ENCODE results near the gene LMNB1.
"Not testable (repeated sequence)": the region's sequence is repeated elsewhere in the genome, so short reads cannot be mapped to it uniquely, and the experiment has no call there.

LMNB1 gene

GRCh38 chr5:126826619-126827215 is 49.8 kb downstream of the LMNB1 start:
- Histone ChIP-seq H3K4me1 (ENCODE audit: control insufficient read depth, insufficient read depth, low read length) (no peaks in the 10 kb centered on the region), H3K4me3 (ENCODE audit: low read length) (no peak overlapping the region), H3K27me3 (ENCODE audit: control insufficient read depth, insufficient read depth, low read length) (no peaks in the 10 kb centered on the region), H3K36me3 (ENCODE audit: control insufficient read depth, insufficient read depth, low read length) (peaks cover 15% of the 10 kb centered on the region; the same call in 1 of the 2 replicates), H3K27ac (ENCODE audit: low read length) (no peak overlapping the region), H3K9me3 (ENCODE audit: control insufficient read depth, insufficient read depth, low read length) (no peaks in the 10 kb centered on the region)
- no CpG with 5 or more reads among the region's 3 CpGs for WGBS (ENCODE audit: insufficient coverage, insufficient read length)
- no peak for DNase-seq (ENCODE audit: low read depth, low spot score)

GRCh38 chr5:126829098-126829497 is 52.2 kb downstream of the LMNB1 start:
- Histone ChIP-seq H3K36me3 (ENCODE audit: control insufficient read depth, insufficient read depth, low read length) (peaks cover 20% of the 10 kb centered on the region; the same call in 1 of the 2 replicates), H3K9me3 (ENCODE audit: control insufficient read depth, insufficient read depth, low read length) (no peaks in the 10 kb centered on the region), H3K4me3 (ENCODE audit: low read length) (no peak overlapping the region), H3K4me1 (ENCODE audit: control insufficient read depth, insufficient read depth, low read length) (no peaks in the 10 kb centered on the region), H3K27me3 (ENCODE audit: control insufficient read depth, insufficient read depth, low read length) (no peaks in the 10 kb centered on the region), H3K27ac (ENCODE audit: low read length) (no peak overlapping the region)
- WGBS (ENCODE audit: insufficient coverage, insufficient read length): no CpG with 5 or more reads among the region's 5 CpGs
- DNase-seq (ENCODE audit: low read depth, low spot score): no peak

GRCh38 chr5:126830061-126830460 is 53.1 kb downstream of the LMNB1 start:
- Histone ChIP-seq H3K27me3 (ENCODE audit: control insufficient read depth, insufficient read depth, low read length) (no peaks in the 10 kb centered on the region), H3K4me3 (ENCODE audit: low read length) (no peak overlapping the region), H3K4me1 (ENCODE audit: control insufficient read depth, insufficient read depth, low read length) (no peaks in the 10 kb centered on the region), H3K27ac (ENCODE audit: low read length) (no peak overlapping the region), H3K36me3 (ENCODE audit: control insufficient read depth, insufficient read depth, low read length) (peaks cover 20% of the 10 kb centered on the region; the same call in 1 of the 2 replicates), H3K9me3 (ENCODE audit: control insufficient read depth, insufficient read depth, low read length) (no peaks in the 10 kb centered on the region)
- no peak for DNase-seq (ENCODE audit: low read depth, low spot score)
- no CpG with 5 or more reads among the region's 5 CpGs for WGBS (ENCODE audit: insufficient coverage, insufficient read length)

GRCh38 chr5:126831156-126831555 is 54.2 kb downstream of the LMNB1 start:
- no peaks in the 10 kb centered on the region for H3K27me3 ChIP-seq (ENCODE audit: control insufficient read depth, insufficient read depth, low read length)
- H3K4me1 ChIP-seq (ENCODE audit: control insufficient read depth, insufficient read depth, low read length): no peaks in the 10 kb centered on the region
- no peaks in the 10 kb centered on the region for H3K9me3 ChIP-seq (ENCODE audit: control insufficient read depth, insufficient read depth, low read length)
- peaks cover 23% of the 10 kb centered on the region; the same call in 1 of the 2 replicates for H3K36me3 ChIP-seq (ENCODE audit: control insufficient read depth, insufficient read depth, low read length)
- H3K4me3 ChIP-seq (ENCODE audit: low read length): no peak overlapping the region
- DNase-seq (ENCODE audit: low read depth, low spot score): no peak
- no CpG with 5 or more reads among the region's 1 CpG for WGBS (ENCODE audit: insufficient coverage, insufficient read length)
- no peak overlapping the region for H3K27ac ChIP-seq (ENCODE audit: low read length)

GRCh38 chr5:126836778-126837177 is 59.8 kb downstream of the LMNB1 start:
- Histone ChIP-seq H3K9me3 (ENCODE audit: control insufficient read depth, insufficient read depth, low read length) (no peaks in the 10 kb centered on the region), H3K4me3 (ENCODE audit: low read length) (no peak overlapping the region), H3K36me3 (ENCODE audit: control insufficient read depth, insufficient read depth, low read length) (peaks cover 7% of the 10 kb centered on the region; the same call in 1 of the 2 replicates), H3K27me3 (ENCODE audit: control insufficient read depth, insufficient read depth, low read length) (no peaks in the 10 kb centered on the region), H3K4me1 (ENCODE audit: control insufficient read depth, insufficient read depth, low read length) (peaks cover 1% of the 10 kb centered on the region), H3K27ac (ENCODE audit: low read length) (no peak overlapping the region)
- no CpG with 5 or more reads among the region's 2 CpGs for WGBS (ENCODE audit: insufficient coverage, insufficient read length)
- no peak for DNase-seq (ENCODE audit: low read depth, low spot score)

- no peak overlapping the region for H3K4me3 ChIP-seq (ENCODE audit: low read length)
- no peaks in the 10 kb centered on the region for H3K9me3 ChIP-seq (ENCODE audit: control insufficient read depth, insufficient read depth, low read length)
- no peak for DNase-seq (ENCODE audit: low read depth, low spot score)
- no peak overlapping the region for H3K27ac ChIP-seq (ENCODE audit: low read length)
- no CpG with 5 or more reads among the region's 4 CpGs for WGBS (ENCODE audit: insufficient coverage, insufficient read length)
- peaks cover 1% of the 10 kb centered on the region for H3K4me1 ChIP-seq (ENCODE audit: control insufficient read depth, insufficient read depth, low read length)
- H3K27me3 ChIP-seq (ENCODE audit: control insufficient read depth, insufficient read depth, low read length): no peaks in the 10 kb centered on the region
- peaks cover 7% of the 10 kb centered on the region; the same call in 1 of the 2 replicates for H3K36me3 ChIP-seq (ENCODE audit: control insufficient read depth, insufficient read depth, low read length)
Observed at GRCh38 chr5:126837242-126837641, 60.3 kb downstream of the LMNB1 start.

- no CpG with 5 or more reads among the region's 7 CpGs for WGBS (ENCODE audit: insufficient coverage, insufficient read length)
- Histone ChIP-seq H3K27me3 (ENCODE audit: control insufficient read depth, insufficient read depth, low read length) (no peaks in the 10 kb centered on the region), H3K9me3 (ENCODE audit: control insufficient read depth, insufficient read depth, low read length) (no peaks in the 10 kb centered on the region), H3K4me1 (ENCODE audit: control insufficient read depth, insufficient read depth, low read length) (peaks cover 1% of the 10 kb centered on the region), H3K4me3 (ENCODE audit: low read length) (no peak overlapping the region), H3K36me3 (ENCODE audit: control insufficient read depth, insufficient read depth, low read length) (peaks cover 7% of the 10 kb centered on the region; the same call in 1 of the 2 replicates), H3K27ac (ENCODE audit: low read length) (no peak overlapping the region)
- no peak for DNase-seq (ENCODE audit: low read depth, low spot score)
Observed at GRCh38 chr5:126837906-126838539, 61.1 kb downstream of the LMNB1 start.

- not testable (repeated sequence) for H3K4me1 ChIP-seq (ENCODE audit: control insufficient read depth, insufficient read depth, low read length); H3K27ac ChIP-seq (ENCODE audit: low read length); H3K4me3 ChIP-seq (ENCODE audit: low read length); H3K27me3 ChIP-seq (ENCODE audit: control insufficient read depth, insufficient read depth, low read length); H3K36me3 ChIP-seq (ENCODE audit: control insufficient read depth, insufficient read depth, low read length); DNase-seq (ENCODE audit: low read depth, low spot score); H3K9me3 ChIP-seq (ENCODE audit: control insufficient read depth, insufficient read depth, low read length)
- no CpG with 5 or more reads among the region's 7 CpGs for WGBS (ENCODE audit: insufficient coverage, insufficient read length)
Observed at GRCh38 chr5:126839407-126839806, 62.5 kb downstream of the LMNB1 start.

- not testable (repeated sequence) for DNase-seq (ENCODE audit: low read depth, low spot score); H3K27ac ChIP-seq (ENCODE audit: low read length); H3K9me3 ChIP-seq (ENCODE audit: control insufficient read depth, insufficient read depth, low read length); H3K36me3 ChIP-seq (ENCODE audit: control insufficient read depth, insufficient read depth, low read length); H3K4me1 ChIP-seq (ENCODE audit: control insufficient read depth, insufficient read depth, low read length); H3K27me3 ChIP-seq (ENCODE audit: control insufficient read depth, insufficient read depth, low read length)
- peak overlapping the region; percentile 12; the same call in 1 of the 2 replicates for H3K4me3 ChIP-seq (ENCODE audit: low read length)
- WGBS (ENCODE audit: insufficient coverage, insufficient read length): no CpG with 5 or more reads among the region's 11 CpGs
Observed at GRCh38 chr5:126843375-126843774, 66.4 kb downstream of the LMNB1 start.

GRCh38 chr5:126845470-126846070 is 68.6 kb downstream of the LMNB1 start:
- Histone ChIP-seq H3K4me3 (ENCODE audit: low read length) (peak overlapping the region; percentile 17; the same call in 1 of the 2 replicates), H3K27ac (ENCODE audit: low read length) (peak overlapping the region; percentile 88)
- DNase-seq (ENCODE audit: low read depth, low spot score); H3K36me3 ChIP-seq (ENCODE audit: control insufficient read depth, insufficient read depth, low read length); H3K4me1 ChIP-seq (ENCODE audit: control insufficient read depth, insufficient read depth, low read length); H3K9me3 ChIP-seq (ENCODE audit: control insufficient read depth, insufficient read depth, low read length); H3K27me3 ChIP-seq (ENCODE audit: control insufficient read depth, insufficient read depth, low read length): not testable (repeated sequence)
- no CpG with 5 or more reads among the region's 14 CpGs for WGBS (ENCODE audit: insufficient coverage, insufficient read length)

Data from iPS DF 6.9 (cell line).